Measurements from ENCODE around the gene JAGN1. TPM values are rescaled to one million over a fixed set of nuclear protein-coding genes. Genes with fewer than 3 reads are reported as not detected.
A peak's percentile ranks its signal among the peaks of the same experiment; 100 is the strongest.

JAGN1 gene
- total and polyA plus RNA-seq, 9 of the 15 experiments (the other 6 are each of a cell fraction or from before 2014, with no cell fraction given), result 31.6 to 77.8 (median 40.3) TPM

DNA sequence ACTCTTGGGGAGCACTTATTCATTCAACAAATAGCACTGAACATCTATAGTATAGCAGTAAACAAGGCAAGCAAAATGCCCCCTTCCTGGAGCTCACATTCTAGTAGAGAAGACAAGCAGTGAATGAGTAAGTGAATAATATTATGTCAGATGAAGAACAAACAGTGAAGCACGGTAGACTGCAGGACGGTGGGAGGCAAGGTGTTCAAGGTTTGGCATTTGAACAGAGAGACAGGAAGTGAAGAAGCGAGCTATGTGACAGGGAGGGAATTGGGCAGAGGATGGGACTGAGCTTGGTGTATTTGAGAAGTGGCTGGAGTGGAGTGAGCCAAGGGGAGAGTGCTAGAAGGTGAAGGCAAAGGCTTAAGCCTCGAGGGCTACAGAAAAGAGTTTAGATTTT is 44.6 kb downstream of the JAGN1 start (continued):
- TF ChIP-seq, protein P1, sequence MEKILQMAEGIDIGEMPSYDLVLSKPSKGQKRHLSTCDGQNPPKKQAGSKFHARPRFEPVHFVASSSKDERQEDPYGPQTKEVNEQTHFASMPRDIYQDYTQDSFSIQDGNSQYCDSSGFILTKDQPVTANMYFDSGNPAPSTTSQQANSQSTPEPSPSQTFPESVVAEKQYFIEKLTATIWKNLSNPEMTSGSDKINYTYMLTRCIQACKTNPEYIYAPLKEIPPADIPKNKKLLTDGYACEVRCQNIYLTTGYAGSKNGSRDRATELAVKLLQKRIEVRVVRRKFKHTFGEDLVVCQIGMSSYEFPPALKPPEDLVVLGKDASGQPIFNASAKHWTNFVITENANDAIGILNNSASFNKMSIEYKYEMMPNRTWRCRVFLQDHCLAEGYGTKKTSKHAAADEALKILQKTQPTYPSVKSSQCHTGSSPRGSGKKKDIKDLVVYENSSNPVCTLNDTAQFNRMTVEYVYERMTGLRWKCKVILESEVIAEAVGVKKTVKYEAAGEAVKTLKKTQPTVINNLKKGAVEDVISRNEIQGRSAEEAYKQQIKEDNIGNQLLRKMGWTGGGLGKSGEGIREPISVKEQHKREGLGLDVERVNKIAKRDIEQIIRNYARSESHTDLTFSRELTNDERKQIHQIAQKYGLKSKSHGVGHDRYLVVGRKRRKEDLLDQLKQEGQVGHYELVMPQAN (IDR thresholded peaks at IDR 0.05; ENCODE audit: borderline replicate concordance), result 0 out of 2 replicates have a peak, but pooled peaks have one; percentile 9
- TF ChIP-seq, protein P2, sequence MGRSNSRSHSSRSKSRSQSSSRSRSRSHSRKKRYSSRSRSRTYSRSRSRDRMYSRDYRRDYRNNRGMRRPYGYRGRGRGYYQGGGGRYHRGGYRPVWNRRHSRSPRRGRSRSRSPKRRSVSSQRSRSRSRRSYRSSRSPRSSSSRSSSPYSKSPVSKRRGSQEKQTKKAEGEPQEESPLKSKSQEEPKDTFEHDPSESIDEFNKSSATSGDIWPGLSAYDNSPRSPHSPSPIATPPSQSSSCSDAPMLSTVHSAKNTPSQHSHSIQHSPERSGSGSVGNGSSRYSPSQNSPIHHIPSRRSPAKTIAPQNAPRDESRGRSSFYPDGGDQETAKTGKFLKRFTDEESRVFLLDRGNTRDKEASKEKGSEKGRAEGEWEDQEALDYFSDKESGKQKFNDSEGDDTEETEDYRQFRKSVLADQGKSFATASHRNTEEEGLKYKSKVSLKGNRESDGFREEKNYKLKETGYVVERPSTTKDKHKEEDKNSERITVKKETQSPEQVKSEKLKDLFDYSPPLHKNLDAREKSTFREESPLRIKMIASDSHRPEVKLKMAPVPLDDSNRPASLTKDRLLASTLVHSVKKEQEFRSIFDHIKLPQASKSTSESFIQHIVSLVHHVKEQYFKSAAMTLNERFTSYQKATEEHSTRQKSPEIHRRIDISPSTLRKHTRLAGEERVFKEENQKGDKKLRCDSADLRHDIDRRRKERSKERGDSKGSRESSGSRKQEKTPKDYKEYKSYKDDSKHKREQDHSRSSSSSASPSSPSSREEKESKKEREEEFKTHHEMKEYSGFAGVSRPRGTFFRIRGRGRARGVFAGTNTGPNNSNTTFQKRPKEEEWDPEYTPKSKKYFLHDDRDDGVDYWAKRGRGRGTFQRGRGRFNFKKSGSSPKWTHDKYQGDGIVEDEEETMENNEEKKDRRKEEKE (IDR thresholded peaks at IDR 0.05; ENCODE audit: borderline replicate concordance in 1 of 2, control insufficient read depth in 1 of 2, low read depth in 2 of 2, low read length in 1 of 2), result no peak
- peak; percentile 13 for TF ChIP-seq ARHGAP35 (IDR thresholded peaks at IDR 0.05; ENCODE audit: partially characterized antibody)

DNA sequence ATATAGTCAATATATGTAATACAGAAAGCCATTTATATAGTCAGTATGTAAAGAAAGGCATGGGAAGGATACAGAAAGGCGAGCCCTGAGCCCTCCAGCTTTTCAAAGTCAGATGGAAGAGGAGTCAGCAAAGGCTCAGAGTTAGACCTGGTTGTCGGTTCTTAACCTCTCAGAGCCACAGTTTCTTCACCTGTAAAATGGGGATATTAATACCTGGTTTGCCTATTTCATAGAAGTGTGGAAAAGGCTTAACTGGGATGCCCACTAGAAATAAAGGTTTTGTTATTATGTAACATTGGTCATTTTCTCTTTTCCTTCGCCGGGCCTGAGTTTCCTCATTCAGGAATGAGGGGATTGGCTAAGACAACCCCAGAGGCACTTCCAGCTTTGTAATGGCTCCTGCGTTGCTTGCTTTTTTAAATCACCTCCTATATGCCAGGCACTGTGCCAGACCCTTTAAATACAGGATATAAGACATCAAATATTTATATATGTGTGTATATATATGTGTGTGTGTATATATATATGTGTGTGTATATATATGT is 45.6 kb downstream of the JAGN1 start:
- BruUV-seq (replicated peaks), result no TSS peak
- intact Hi-C loops (cut with micrococcal nuclease) (loop anchor here (10.0 kb wide), 1 partner anchor 289 kb away; no protein-coding TSS in a partner anchor), in situ Hi-C loops (cut with MboI) (no loop called here)
- Histone ChIP-seq H3K4me1 (replicated peaks in 1 of 2; ENCODE audit: control insufficient read depth in 2 of 2, insufficient read depth in 2 of 2, low read length in 2 of 2) (peaks cover 11 to 42% of the 10 kb centered on the region in 2 experiments; a peak in 4 of 5 replicates), H4K20me1 (replicated peaks; ENCODE audit: control insufficient read depth, insufficient read depth, low read length) (no peaks in the 10 kb centered on the region), H3K9me3 (replicated peaks; ENCODE audit: control insufficient read depth, insufficient read depth, low read depth, low read length) (0 out of 2 replicates have a peak, but pooled peaks cover 3% of the 10 kb centered on the region), H3K4me2 (ENCODE audit: insufficient read depth, low read length) (no peak overlapping the region), H3K27me3 (ENCODE audit: control insufficient read depth in 2 of 2, insufficient read depth in 2 of 2, low read length in 2 of 2) (no peaks in the 10 kb centered on the region), H3K9me1 (ENCODE audit: control insufficient read depth, insufficient read depth, low read length) (no peaks in the 10 kb centered on the region), H3K9ac (ENCODE audit: insufficient read depth in 1 of 2, low read depth in 2 of 2, low read length in 2 of 2) (no peak overlapping the region; a peak in 1 of 4 replicates), H3K27ac (ENCODE audit: extremely low read depth, low read depth, low read length) (no peak overlapping the region), H3K36me3 (ENCODE audit: control insufficient read depth, insufficient read depth, low read length) (peaks cover 33% of the 10 kb centered on the region), H2AFZ (ENCODE audit: low read depth, low read length) (no peak overlapping the region), H3K4me3 (no peak overlapping the region), H3K79me2 (ENCODE audit: control insufficient read depth, insufficient read depth, low read length) (peaks cover 20% of the 10 kb centered on the region)
- WGBS (ENCODE audit: insufficient coverage, low coverage, missing lambda C conversion rate), result 89% methylated on average over 5 of the region's 5 CpGs
- no peak for DNase-seq (ENCODE audit: extremely low read depth in 1 of 4, low spot score in 3 of 4)
- POLR2A ChIA-PET, result interaction anchor here (0.6 to 3.4 kb wide), 6 partner anchors 8 to 41 kb away, joined by 3 to 15 read pairs (median 4); no protein-coding TSS in a partner anchor
- TF ChIP-seq, protein P3, sequence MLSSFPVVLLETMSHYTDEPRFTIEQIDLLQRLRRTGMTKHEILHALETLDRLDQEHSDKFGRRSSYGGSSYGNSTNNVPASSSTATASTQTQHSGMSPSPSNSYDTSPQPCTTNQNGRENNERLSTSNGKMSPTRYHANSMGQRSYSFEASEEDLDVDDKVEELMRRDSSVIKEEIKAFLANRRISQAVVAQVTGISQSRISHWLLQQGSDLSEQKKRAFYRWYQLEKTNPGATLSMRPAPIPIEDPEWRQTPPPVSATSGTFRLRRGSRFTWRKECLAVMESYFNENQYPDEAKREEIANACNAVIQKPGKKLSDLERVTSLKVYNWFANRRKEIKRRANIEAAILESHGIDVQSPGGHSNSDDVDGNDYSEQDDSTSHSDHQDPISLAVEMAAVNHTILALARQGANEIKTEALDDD (IDR thresholded peaks at IDR 0.05), result no peak
- peak; percentile 58 for TF ChIP-seq BCOR (IDR thresholded peaks at IDR 0.05)
- TF ChIP-seq DPF2 (IDR thresholded peaks at IDR 0.05), result no peak
- TF ChIP-seq RBM25 (IDR thresholded peaks at IDR 0.05; ENCODE audit: low read depth, low read length, severe bottlenecking), result peak; percentile 82
- TF ChIP-seq C11orf30 (IDR thresholded peaks at IDR 0.05; ENCODE audit: low read depth), result no peak
- TF ChIP-seq POLR2A (conservative IDR thresholded peaks at IDR 0.05), result no peak
- TF ChIP-seq, protein P4, sequence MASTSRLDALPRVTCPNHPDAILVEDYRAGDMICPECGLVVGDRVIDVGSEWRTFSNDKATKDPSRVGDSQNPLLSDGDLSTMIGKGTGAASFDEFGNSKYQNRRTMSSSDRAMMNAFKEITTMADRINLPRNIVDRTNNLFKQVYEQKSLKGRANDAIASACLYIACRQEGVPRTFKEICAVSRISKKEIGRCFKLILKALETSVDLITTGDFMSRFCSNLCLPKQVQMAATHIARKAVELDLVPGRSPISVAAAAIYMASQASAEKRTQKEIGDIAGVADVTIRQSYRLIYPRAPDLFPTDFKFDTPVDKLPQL (IDR thresholded peaks at IDR 0.05; ENCODE audit: extremely low read depth, insufficient read length), result no peak
- no peak for TF ChIP-seq ZNF282 (CRISPR knock-in tag; IDR thresholded peaks at IDR 0.05)
- no peak for TF ChIP-seq NELFE (IDR thresholded peaks at IDR 0.05; ENCODE audit: insufficient read depth, insufficient read length)
- TF ChIP-seq CBFB (CRISPR knock-in tag; IDR thresholded peaks at IDR 0.05), result no peak
- ATAC-seq, result no peak
- CTCF ChIA-PET (ENCODE audit: low intra/inter-chr PET ratio), result no interaction called here
- no peak for FAIRE-seq

All from K562 (cell line).